HG03196 (cell line): Measurements from ENCODE around the gene GATC.

Experiments used
- ATAC-seq: cut with Tn5 transposase; IDR thresholded peaks from one replicate; pipeline ENCODE4 v1.9.1; 2021; ENCODE audit not compliant: unreplicated experiment

Gene GATC, protein sequence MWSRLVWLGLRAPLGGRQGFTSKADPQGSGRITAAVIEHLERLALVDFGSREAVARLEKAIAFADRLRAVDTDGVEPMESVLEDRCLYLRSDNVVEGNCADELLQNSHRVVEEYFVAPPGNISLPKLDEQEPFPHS

DNA sequence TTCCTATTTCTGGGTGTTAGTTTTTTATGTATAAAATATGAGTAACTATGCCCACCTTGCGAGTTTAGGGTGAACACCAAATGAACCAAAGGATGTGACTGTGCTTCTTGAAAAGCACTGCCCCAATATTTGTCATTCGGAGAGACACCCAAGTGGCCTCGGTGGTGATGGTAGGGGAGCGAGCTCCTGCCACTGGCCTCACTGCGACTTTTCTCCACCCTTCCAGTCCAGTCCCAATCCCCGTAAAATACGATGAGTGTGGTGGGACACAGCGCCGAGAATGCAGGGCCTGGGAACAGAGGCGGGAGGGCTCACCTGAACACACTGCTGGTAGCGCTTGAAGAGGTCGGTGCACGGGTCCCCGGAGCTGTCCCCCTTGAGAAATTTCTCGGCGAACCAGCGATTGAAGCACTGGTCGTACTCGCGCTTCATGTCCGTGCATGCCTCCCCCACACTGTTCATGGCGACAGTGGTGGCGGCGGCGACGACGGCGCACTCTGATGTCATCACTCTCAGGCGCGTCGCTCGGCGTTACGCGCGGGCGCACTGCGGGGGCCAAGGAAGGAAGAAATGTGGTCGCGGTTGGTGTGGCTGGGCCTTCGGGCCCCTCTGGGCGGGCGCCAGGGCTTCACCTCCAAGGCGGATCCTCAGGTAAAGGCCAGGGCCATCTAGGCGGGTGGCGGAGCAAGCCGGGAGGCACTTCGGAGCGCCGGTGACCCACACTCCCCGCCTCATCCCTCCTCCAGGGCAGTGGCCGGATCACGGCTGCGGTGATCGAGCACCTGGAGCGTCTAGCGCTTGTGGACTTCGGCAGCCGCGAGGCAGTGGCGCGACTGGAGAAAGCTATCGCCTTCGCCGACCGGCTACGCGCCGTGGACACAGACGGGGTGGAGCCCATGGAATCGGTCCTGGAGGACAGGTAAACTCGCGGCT, at the start of gene GATC, which contains the start of gene TRIAP1:
TSS of gene GATC (plus strand) at position 534 of the 933 bp plus-strand sequence. CDS start at position 571, 37 bp downstream.
TSS of gene TRIAP1 (minus strand) at position 474 of the 933 bp plus-strand sequence. CDS start at position 462, 12 bp downstream.
- peak; percentile 84 for ATAC-seq

DNA sequence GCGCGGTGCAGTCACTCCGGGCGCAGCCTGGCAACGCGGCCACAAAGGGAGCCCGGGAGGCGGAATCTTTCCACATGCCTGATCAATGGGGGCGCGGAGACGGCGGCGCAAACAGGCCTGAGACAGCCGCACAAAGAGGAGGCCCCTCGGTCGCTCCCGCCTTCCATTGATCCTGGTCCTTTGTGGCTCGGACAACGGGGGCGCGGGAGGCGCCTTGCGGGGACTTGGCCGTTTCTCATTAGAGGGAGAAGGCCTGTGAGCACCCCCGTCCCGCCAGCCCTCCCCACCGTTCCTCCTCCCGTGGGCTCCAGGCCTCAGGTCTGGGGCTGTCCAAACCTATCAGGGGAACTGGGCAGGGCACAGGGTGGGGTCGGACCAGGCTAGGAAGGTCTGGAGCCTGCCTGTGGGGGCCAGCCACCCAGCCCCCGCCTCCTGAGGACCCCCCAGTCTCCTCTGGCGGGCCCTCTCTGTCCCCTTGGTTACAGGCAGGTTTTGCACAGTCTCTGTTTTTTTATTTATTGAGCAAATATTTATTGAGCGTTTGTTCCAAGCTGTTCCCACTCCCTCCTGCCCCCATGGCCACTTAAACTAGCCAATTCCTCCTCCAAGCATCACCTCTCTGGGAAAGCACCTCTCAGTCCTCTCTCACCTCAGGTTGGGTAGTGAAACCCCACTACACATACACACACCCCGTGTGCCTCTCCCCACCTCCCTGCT, 48.3 kb upstream of the GATC start:
- ATAC-seq: no peak

DNA sequence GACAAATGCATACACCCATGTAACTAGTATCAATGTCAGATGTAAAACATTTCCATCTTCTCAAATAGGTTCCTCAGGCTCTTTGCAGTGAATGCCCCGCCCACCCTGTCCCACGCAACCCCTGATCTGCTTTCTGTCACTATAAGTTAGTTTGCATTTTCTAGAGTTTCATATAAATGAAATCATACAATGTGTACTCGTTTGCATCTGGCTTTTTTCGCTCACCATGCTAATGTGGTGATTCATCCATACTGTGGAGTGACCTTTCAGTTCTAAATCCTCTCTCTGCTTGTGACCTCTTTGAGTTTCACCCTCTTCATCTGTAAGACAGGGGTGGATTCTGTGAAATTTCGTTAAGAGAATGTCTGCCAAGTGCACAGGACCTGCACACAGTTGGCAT, 46.7 kb upstream of the GATC start:
- ATAC-seq: no peak

DNA sequence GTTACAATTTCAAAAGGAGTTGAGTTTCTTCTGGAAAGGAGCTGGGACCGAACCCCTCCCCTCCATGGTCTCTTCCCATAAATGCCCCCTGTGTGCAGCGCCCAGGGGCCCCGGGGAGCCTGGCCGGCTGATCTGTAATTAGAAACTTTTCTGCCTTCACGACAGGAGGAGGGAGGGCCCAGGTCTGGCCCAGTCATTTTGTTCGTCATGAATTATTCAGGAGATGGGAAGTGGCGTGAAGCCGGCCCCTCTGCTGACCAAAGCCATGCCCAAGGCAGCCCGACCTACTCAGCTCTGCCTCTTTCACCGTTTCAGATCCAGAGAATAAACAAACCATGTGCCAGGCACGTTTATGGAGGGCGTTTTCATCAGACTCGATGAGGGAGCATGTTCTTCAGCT, 44.0 kb upstream of the GATC start:
- ATAC-seq: no peak

DNA sequence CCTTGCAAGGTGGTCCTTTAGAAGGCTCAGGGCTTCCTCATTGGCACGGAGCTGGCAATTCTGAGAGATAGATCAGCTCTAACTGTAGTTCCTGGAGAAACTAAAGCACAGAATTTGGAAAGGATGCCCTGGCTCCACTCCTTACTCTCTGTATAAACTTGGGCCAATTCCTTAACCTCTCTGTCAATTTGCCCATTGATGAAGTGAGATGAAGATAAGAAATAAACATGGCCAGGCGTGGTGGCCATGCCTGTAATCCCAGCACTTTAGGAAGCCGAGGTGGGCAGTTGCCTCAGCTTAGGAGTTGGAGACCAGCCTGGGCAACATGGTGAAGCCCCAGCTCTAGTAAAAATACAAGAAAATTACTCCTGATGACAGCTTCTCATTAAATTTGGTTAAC, 42.4 kb upstream of the GATC start:
- ATAC-seq: no peak

DNA sequence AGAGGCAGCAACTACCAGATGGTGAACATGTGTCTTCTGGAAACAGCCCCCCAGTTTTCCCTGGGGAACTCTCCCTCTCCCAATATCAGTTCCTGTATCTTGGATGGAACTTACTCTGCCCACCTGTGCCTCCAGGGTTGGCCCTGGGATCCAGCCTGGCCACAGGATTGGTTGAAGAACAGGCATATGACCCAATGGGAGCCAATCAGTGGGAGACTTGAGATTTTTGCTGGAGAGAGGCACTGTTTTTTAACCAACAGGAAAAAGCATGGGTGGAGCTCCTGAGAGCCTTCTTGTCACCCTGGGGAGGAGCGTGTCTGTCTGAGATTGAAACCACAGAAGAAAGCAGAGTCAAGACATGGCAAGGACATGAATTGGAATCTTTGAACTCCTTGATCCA, 42.0 kb upstream of the GATC start:
- ATAC-seq: no peak

DNA sequence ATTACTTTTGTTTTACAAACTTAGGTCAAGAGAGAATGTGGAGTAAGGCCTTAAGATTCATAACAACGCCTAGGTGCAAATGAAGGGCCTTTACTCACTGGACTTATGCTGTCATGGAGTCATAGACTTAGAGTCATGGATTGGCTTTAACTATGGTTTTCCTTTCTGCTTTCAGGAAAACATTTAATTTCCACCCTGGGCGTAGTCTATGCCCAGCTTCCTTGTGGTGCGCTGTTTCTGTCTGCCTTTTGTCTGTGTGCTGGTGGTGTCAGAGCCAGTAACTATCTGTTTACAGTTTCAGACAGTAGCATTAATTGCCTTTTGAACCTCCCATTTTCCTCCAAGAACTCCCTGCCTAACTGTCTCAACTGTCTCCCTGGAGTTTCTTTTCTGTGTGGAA, 40.2 kb upstream of the GATC start:
- ATAC-seq: no peak

DNA sequence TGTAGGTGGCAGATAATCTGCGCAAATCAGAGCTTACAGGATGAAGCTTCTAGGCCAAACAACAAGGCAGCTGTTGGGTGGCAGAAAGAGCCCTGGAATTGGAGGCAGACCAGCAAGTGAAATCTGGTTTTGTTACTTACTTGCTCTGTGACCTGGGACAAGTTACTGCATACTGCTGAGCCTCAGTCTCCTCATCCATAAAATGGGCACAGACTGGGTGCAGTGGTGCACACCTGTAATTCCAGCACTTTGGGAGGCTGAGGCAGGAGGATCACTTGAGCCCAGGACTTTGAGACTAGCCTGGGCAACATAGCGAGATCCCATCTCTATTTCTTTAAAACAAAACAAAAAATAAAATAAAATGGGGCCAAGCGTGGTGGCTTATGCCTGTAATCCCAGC, 39.7 kb upstream of the GATC start:
- ATAC-seq: no peak

DNA sequence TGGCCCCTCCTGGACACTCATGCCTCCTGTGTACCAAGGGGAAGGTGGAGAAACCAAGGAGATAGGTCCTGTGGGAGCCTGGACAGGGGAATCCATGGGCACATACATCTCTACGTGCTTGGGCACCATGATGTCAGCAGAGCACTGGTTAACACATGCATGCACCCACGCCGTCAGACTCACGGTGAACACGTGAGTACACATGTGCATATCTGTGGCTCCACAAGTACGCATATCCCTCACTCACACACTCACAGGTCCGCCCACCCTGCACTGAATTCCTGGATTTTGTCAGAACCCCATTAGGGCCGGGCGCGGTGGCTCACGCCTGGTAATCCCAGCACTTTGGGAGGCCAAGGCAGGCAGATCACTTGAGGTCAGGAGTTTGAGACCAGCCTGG, 37.5 kb upstream of the GATC start:
- no peak for ATAC-seq

DNA sequence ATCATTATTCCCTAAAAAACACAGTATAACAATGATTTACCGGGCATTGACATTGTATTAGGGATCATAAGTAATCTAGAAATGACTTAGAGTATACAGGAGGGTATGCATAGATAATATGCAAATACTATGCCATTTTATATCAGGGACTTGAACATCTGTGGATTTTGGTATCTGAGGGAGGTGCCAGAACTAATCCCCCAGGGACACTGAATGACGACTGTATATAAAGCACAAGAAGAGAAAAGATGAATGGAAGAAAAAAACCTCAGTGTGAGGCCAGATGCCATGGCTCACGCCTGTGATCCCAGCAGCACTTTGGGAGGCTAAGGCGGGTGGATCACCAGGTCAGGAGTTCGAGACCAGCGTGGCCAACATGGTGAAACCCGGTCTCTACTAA, 33.8 kb upstream of the GATC start:
- no peak for ATAC-seq

DNA sequence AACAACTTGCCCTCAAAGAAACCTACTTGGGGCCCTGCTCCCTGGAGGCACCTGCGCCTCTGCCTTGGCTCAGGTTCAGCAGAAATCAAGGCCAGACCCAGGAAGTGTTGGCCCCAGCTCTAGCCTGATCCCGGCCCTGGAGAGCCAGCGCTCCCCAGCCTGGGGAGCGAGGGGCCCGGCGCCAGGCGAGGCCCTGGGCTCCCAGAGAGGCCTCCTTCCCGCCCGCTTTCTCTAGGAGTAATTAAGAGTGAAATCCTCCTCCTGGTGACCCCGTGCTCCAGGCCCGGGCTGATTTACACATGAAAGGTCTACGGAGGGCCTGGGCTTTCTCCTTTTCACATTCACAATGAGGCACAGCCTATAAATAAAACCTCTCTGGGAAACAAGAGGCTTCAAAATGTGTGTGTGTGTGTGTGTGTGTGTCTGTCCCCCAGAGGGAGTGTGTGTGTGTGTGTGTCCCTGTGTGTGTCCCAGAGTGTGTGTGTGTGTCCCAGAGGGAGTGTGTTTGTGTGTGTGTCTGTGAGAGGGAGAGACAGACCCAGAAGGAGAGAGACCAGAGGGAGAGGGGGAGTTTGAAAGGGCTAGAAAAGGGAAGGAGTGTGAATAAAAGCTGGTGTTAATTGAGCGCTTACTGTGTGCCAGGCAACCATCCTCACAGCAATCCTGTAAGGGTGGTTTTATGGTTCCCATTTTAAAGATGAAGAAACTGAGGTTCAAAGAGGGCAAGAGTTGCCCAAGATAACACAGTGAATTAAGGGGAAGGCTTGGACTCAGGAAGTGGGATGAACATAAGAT, 32.1 kb upstream of the GATC start:
- ATAC-seq: no peak

DNA sequence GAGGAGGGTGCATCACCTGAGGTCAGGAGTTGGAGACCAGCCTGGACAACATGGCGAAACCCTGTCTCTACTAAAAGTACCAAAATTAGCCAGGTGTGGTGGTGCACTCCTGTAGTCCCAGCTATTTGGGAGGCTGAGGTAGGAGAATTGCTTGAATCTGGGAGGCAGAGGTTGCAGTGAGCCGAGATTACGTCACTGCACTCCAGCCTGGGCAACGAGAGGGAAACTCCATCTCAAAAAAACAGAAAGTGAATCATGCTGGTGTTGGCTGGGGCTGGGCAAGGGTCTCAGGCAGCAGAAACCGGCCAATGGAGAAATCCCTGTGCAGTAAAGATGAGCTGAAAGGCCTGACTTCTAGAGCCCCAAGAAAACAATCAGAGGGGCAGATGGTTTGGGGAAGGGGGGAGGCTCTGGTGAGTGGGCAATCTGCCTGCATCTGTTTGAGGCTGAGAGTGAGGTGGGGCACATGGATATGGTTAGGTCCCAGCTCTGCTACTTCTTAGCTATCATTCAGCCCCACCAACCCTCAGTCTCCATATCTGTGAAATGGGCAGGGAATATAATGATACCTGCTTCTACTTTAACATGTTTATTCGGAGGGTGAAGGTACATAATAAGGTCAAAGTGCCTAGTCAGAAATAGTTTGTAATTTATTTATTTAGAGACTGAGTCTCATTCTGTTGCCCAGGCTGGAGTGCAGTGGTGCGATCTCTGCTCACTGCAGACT, 29.6 kb upstream of the GATC start:
- ATAC-seq: no peak

DNA sequence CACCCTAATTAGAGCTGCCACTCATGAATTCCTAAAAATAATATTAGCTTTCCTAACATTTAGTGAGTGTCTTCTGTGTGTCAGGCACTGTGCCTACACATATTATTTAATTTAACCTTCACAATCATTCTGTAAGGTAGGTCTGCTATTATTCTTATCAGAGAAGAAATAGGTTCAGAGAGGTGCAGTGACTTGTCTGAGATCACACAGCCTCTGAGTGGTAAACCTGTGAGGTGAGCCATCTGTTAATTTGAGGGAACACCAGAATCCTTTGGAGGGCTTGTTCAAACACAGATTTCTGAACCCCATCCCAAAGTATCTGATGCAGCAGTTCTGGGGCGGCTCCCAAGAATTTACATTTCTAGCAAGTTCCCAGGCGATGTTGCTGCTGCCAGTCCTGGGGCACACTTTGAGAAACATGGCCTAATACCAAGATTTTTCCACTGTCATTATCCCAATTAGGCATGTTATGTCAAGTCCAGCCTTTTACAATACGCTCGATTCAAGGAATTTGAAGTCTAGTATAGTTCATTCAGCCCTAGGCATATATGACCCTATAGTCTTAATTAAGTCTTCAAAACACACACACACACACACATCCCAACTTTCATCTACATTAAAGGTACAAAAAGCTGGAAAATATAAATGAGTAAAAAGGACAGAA, 28.2 kb upstream of the GATC start:
- no peak for ATAC-seq

DNA sequence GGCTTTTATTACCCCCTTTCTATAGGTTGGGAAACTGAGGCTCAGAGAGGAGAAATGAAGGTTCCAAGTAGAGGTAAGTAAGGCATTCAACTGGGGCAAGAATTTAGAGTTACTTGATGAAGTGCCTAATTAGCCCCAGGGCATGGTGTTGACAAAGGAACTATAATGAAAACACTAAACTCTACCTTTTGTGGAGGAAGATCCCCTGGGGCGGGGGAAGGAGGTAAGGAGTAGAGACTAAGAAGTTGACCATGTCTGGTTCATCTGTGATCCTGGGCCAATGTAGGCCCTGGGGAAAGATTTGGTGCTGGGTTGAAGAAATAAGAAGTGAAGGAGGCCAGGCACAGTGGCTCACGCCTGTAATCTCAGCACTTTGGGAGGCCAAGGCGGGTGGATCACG, 24.5 kb upstream of the GATC start:
- no peak for ATAC-seq

DNA sequence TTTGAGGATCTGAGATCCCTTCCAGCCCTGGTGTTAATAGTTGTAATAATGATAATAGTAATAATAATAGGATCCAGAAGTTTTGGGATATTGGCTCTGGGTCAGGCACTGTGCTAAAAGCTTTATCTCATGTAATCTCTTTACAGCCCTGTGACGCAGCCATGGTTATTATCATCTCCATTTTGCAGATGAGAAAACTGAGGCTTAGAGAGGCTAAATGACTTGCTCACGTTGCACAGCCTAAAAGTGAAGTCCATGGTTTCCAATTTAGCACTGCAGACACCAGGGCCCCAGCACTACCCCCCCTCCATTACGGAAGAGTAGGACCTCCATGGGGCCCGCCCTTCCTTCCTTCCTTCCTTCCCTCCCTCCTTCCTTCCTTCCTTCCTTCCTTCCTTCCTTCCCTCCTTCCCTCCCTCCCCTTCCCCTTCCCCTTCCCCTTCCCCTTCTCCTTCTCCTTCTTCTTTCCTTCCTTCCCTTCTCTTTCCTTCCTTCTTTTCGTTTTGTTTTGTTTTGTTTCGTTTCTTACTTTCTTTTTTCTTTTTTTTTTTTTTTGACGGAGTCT, 23.3 kb upstream of the GATC start:
- ATAC-seq: no peak

DNA sequence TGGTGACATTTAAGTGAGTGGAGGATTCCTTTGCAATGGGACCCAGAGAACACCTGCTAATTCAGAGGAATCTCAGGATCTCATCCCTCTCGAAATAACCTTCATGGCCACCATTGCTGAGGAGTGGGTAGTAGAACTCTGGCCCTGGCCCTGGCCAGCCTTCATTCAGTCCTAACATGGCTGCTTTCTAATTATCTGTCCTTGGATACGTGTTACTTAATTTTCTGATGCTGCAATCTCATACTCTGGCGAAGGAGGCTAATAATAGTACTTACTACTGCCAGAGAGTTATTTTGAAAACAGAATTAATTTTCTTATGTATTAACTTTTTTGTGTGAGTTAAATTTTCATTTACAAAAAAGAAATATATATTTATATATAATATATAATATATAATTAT, 20.4 kb upstream of the GATC start:
- ATAC-seq: no peak

DNA sequence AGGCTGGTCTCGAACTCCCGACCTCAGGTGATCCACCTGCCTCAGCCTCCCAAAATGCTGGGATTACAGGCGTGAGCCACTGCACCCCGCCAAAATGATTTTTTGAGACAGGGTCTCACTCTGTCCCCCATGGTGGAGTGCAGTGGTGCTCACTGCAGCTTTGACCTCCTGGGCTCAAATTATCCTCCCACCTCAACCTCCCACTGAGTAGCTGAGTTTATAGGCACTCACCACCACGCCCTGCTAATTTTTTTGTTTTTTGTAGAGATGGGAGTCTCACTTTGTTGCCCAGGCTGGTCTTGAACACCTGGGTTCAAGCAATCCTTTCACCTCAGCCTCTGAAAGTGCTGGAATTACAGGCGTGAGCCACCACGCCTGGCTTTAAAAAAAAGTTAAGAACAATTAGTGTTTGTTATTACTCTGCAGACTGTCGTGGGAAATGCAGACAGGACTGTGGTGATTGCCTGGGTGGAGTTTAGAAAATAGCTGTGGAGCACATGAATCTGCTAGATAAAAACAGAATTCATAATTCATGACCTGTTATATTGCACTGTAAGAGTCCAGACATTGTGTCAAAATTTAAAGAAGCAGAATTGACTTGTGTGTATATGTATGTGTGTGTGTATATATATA, 17.5 kb upstream of the GATC start:
- ATAC-seq: no peak

DNA sequence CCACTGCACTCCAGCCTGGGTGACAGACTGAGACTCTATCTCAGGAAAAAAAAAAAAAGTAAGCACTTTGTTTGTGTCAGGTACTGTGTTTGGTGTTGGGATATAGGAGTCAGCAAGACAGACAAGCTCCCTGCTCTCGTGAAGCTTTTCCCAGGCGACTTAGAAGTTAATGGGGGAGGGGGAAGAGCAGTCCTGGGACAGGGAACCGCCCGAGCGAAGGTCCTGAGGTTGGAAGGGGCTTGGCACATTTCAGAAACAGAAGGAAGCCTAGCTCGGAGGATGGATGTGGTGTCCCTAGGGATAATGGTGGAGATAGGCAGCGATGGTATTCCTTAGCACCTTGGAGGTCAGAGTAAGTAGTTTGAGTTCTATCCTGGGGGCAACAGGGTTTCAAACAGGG, 16.9 kb upstream of the GATC start:
- ATAC-seq: no peak
